Motor neuron (in vitro differentiated cells): ENCODE data around the gene HEATR3. TPM values are rescaled to one million over a fixed set of nuclear protein-coding genes. Genes with fewer than 3 reads are reported as not detected.

Source experiments
- ATAC-seq, 8 experiments: fragments of 200-7000 bp; cut with Tn5 transposase; replicated peaks in 6 of 8; 2 replicates each; pipeline ENCODE4 v1.8.0; 2021; ENCODE audit warnings: mild to moderate bottlenecking in 8 of 8, moderate library complexity in 8 of 8
- H3K27ac ChIP-seq, 2 donors: fragments of 250-450 bp; sonication (Bioruptor Pico); 2 replicates each; pipeline ENCODE4 v1.9.0; 2021; ENCODE audit warnings: antibody characterized with exemption in 2 of 2, mild to moderate bottlenecking in 2 of 2, moderate library complexity in 1 of 2
- H3K4me1 ChIP-seq, 2 donors: fragments of 250-450 bp; sonication (Bioruptor Pico); replicated peaks in 1 of 2; 2 replicates each; pipeline ENCODE4 v1.6.1; 2021; ENCODE audit warnings: antibody characterized with exemption in 2 of 2, mild to moderate bottlenecking in 2 of 2, moderate library complexity in 1 of 2
- H3K4me3 ChIP-seq, 5 donors: fragments of 250-450 bp; sonication (Bioruptor Pico); 2 replicates each; pipeline ENCODE4 v1.9.0; 2021; ENCODE audit warnings: antibody characterized with exemption in 5 of 5, mild to moderate bottlenecking in 5 of 5, moderate library complexity in 4 of 5
- WGBS, 10 experiments: fragments of 450-650 bp; shearing (Covaris generic); methylation state at CpG; one replicate each; pipeline ENCODE4 v1.0.0; 2022; 5-methylcytosine and 5-hydroxymethylcytosine counted together
- in situ Hi-C, 9 experiments: fragments of 400-800 bp; cut with MboI; loops; one replicate each; pipeline ENCODE4 v1.15.0; 2021; ENCODE audit warnings: low sequenced_read_pairs in 9 of 9, low pct_unique_long_range_greater_than_20kb in 2 of 9; ENCODE audit not compliant: unreplicated experiment in 9 of 9
- total RNA-seq, 8 experiments: library from RNA; unstranded; fragments of 300-600 nt; gene quantifications; 2 replicates each; pipeline versions ENCODE4 v1.2.3 to v1.2.4, GENCODE V29; 2022

Gene HEATR3
- total RNA-seq, 8 experiments from 2014 or later: 8.4 to 20.3 (median 13.7) TPM

DNA sequence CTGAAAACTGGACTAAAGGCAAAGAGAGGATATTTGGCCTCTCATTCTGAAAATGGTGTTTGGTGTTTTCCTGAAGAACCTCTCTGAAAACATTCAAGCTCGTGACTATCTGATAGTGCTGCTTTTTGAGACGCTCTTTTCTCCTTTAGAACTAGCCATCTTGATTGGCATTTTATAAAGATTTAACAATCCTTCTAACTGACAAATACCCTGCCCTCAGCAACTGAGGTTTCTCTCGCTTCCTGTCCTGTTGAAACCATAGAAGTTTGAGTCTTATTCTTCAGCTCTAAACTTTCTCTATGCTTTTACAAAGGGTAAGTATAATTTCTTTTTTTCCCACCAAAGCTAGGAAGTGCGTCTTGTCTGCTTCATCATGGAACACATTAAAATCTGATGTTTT is 27.5 kb upstream of the HEATR3 start:
- ATAC-seq: no peak
- no peaks in the 10 kb centered on the region for H3K4me1 ChIP-seq
- no peak overlapping the region for H3K27ac ChIP-seq
- in situ Hi-C loops: loop anchor here in 1 of 9 experiments (25.0 kb wide), 1 partner anchor 174 kb away; no protein-coding TSS in a partner anchor
- WGBS, 10 experiments: 75 to 100% (median 94%) methylated on average over 1 to 4 of the region's 4 CpGs
- no peak overlapping the region for H3K4me3 ChIP-seq

GRCh38 chr16:50038756-50039529 is 26.8 kb upstream of the HEATR3 start:
- H3K27ac ChIP-seq: no peak overlapping the region
- ATAC-seq: peak in 2 of 8 experiments; percentile 92 to 93
- H3K4me1 ChIP-seq: no peaks in the 10 kb centered on the region
- in situ Hi-C loops: loop anchor here in 1 of 9 experiments (25.0 kb wide), 1 partner anchor 173 kb away; no protein-coding TSS in a partner anchor
- no peak overlapping the region for H3K4me3 ChIP-seq
- WGBS, 10 experiments: 27 to 77% (median 53%) methylated on average over 2 to 5 of the region's 5 CpGs; no CpG with 5 or more reads in 1 of the 10 experiments

DNA sequence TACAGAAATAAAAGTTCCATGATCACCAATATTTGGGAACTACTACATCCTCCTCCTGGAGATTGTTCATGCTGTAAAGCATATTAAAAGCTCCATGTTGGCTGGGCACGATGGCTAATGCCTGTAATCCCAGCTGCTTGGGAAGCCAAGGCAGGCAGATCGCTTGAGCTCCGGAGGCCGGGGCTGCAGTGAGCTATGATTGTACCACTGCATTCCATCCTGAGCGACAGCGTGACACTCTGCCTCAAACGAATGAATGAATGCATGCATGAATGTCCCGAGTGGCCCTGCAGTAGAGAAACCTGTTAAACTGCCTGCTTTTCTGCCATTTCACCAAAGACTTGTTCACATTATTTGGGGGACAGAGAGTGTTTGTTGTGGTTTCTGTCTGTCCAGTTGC is 25.8 kb upstream of the HEATR3 start:
- in situ Hi-C loops: loop anchor here in 1 of 9 experiments (25.0 kb wide), 1 partner anchor 172 kb away; no protein-coding TSS in a partner anchor
- no peak overlapping the region for H3K27ac ChIP-seq
- WGBS, 10 experiments: 15 to 87% (median 70%) methylated on average over 2 to 7 of the region's 8 CpGs; no CpG with 5 or more reads in 2 of the 10 experiments
- H3K4me1 ChIP-seq: no peaks in the 10 kb centered on the region
- ATAC-seq: no peak
- H3K4me3 ChIP-seq: no peak overlapping the region

DNA sequence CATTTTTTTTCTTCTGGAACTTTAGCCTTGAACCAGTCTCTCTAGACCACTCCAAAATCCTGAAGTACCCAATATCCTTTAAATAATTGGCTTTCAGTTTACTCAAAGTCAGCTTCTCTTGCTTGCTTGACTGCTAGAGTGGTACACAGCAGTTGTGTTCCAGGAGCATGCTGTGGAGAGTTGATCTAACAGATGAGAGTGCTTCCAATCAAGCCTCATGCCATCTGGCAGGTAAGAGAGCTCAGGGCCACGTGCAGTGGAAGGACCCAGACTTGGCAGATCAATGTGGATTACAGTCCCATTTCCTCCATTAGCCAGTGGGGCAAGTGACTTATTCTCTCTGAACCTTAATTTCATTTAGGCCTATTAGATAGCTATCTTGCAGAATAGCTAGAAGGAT is 25.1 kb upstream of the HEATR3 start:
- no peak for ATAC-seq
- in situ Hi-C loops: loop anchor here in 1 of 9 experiments (25.0 kb wide), 1 partner anchor 172 kb away; no protein-coding TSS in a partner anchor

DNA sequence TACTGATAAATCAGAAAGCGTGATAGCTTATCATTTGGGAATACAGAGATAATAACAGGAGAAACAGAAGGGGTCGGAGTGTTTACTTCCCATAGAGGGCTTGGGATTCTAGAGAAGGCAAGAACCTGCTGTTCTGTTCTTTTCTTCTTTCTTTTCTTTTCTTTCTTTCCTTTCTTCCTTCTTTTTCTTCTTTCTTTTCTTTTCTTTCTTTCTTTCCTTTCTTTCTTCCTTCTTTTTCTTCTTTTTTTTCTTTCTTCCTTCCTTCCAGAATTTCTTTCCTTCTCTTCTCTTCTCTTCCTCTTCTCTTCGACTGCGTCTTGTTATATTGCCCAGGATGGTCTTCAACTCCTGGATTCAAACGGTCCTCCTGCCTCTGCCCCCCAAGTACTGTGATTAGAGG is 22.4 kb upstream of the HEATR3 start:
- Histone ChIP-seq H3K4me3 (no peak overlapping the region), H3K4me1 (peaks cover 0 to 7% of the 10 kb centered on the region in 2 donors), H3K27ac (no peak overlapping the region)
- WGBS, 10 experiments: 72 to 97% (median 87%) methylated on average over 3 to 5 of the region's 5 CpGs
- no peak for ATAC-seq
- in situ Hi-C loops: loop anchor here in 1 of 9 experiments (25.0 kb wide), 1 partner anchor 169 kb away; no protein-coding TSS in a partner anchor

More for the DNA sequence above, 25.1 kb upstream of the HEATR3 start:
- 0 to 83% (median 44%) methylated on average over 1 of the region's 1 CpG; no CpG with 5 or more reads in 3 of the 10 experiments for WGBS, 10 experiments
- Histone ChIP-seq H3K27ac (no peak overlapping the region), H3K4me1 (no peaks in the 10 kb centered on the region), H3K4me3 (no peak overlapping the region)

- peak in 1 of 8 experiments; percentile 14 for ATAC-seq
- Histone ChIP-seq H3K4me1 (peaks cover 0 to 7% of the 10 kb centered on the region in 2 donors), H3K4me3 (no peak overlapping the region), H3K27ac (no peak overlapping the region)
- 6 to 100% (median 83%) methylated on average over 1 to 4 of the region's 4 CpGs; no CpG with 5 or more reads in 1 of the 10 experiments for WGBS, 10 experiments
- in situ Hi-C loops: loop anchor here in 1 of 9 experiments (25.0 kb wide), 1 partner anchor 167 kb away; no protein-coding TSS in a partner anchor
Measured at GRCh38 chr16:50045412-50045811, 20.4 kb upstream of the HEATR3 start.

DNA sequence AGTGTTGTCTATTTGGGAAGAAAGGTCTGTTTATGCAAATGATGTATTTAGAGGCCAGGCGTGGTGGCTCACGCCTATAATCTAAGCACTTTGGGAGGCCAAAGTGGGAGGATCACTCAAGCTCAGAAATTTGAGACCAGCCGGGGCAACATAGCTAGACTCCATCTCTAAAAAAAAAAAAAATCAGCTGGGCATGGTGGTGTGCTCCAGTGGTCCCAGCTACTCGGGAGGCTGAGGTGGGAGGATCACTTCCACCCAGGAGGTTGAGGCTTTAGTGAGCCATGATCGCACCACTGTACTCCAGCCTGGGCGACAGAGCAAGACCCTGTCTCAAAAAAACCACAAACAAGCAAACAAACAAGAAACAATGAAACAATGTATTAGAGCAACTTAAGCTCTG is 18.9 kb upstream of the HEATR3 start:
- no peak overlapping the region for H3K4me3 ChIP-seq
- 61 to 100% (median 88%) methylated on average over 1 to 6 of the region's 6 CpGs; no CpG with 5 or more reads in 1 of the 10 experiments for WGBS, 10 experiments
- in situ Hi-C loops: loop anchor here in 1 of 9 experiments (25.0 kb wide), 1 partner anchor 165 kb away; no protein-coding TSS in a partner anchor
- ATAC-seq: no peak
- H3K4me1 ChIP-seq: peaks cover 0 to 7% of the 10 kb centered on the region in 2 donors
- no peak overlapping the region for H3K27ac ChIP-seq

DNA sequence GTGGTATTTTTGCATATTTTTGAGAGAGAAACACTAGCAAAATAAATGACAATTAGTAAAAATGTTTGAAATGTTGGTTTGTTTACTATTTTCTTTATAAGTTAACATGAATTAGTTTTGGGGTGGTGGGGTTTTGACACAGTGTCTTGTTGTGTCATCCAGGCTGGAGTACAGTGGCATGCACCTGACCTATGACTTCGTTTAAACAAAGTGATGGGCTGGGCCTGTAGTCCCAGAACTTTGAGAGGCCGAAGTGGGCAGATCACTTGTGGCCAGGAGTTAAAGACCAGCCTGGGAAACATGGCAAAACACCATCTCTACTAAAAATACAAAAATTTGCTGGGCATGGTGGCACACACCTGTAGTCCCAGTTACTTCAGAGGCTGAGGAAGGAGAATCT is 17.9 kb upstream of the HEATR3 start:
- in situ Hi-C loops: loop anchor here in 1 of 9 experiments (25.0 kb wide), 1 partner anchor 164 kb away; no protein-coding TSS in a partner anchor
- no peak for ATAC-seq
- Histone ChIP-seq H3K4me1 (peaks cover 0 to 7% of the 10 kb centered on the region in 2 donors), H3K4me3 (no peak overlapping the region), H3K27ac (no peak overlapping the region)
- WGBS, 10 experiments: 14 to 83% (median 40%) methylated on average over 1 to 2 of the region's 2 CpGs; no CpG with 5 or more reads in 5 of the 10 experiments

DNA sequence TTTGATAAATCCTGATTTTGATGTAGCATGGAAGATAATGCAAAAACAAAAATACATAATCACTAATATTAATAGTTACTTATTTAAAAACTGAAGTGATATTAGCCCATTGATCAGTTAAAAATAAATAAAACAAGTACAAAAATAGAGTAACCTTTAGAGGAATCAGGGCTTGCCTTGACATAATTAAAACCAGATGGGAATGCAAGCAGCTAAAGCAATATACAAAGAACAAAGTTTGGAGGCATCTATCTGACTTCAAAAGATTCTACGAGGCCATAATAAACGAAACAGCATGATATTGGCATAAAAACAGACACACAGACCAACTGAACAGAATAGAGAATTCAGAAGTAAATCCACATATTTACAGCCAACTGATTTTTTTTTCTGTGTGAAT is 15.0 kb upstream of the HEATR3 start:
- in situ Hi-C loops: no loop called here
- no peak overlapping the region for H3K4me3 ChIP-seq
- H3K4me1 ChIP-seq: peaks cover 0 to 7% of the 10 kb centered on the region in 2 donors
- peak in 1 of 8 experiments; percentile 18 for ATAC-seq
- 0 to 81% (median 53%) methylated on average over 1 to 2 of the region's 2 CpGs; no CpG with 5 or more reads in 2 of the 10 experiments for WGBS, 10 experiments
- no peak overlapping the region for H3K27ac ChIP-seq

- ATAC-seq: no peak
- Histone ChIP-seq H3K27ac (no peak overlapping the region), H3K4me1 (no peaks in the 10 kb centered on the region), H3K4me3 (no peak overlapping the region)
- WGBS, 10 experiments: 40 to 100% (median 77%) methylated on average over 1 to 4 of the region's 4 CpGs
- in situ Hi-C loops: no loop called here
Measured at GRCh38 chr16:50056226-50056625, 9.5 kb upstream of the HEATR3 start.

DNA sequence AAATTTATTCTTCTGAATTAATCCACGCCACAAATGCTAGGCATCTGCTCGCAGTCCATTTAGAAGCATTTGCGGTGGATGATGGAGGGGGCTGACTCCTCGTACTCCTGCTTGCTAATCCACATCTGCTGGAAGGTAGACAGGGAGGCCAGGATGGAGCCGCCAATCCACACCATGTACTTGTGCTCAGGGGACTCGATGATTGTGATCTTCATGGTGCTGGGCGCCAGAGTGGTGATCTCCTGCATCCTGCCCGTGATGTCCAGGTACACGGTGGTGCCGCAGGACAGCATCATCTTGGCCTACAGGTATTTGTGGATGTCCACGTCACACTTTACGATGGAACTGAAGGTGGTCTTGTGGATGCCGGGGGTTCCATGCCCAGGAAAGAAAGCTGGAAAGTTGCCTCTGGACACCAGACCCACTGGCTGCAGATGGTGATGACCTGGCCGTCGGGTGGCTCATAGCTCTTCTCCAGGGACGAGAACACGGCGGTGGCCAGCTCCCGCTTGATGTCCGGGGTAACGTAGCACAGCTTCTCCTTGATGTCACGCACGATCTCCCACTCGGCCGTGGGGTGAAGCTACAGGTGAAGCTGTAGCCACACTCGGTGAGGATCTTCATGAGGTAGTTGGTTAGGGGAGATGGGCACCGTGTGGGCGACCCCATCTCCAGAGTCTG is 7.5 kb upstream of the HEATR3 start:
- 48 to 100% (median 73%) methylated on average over 1 to 7 of the region's 28 CpGs; no CpG with 5 or more reads in 2 of the 10 experiments for WGBS, 10 experiments
- H3K27ac ChIP-seq: no peak overlapping the region
- in situ Hi-C loops: no loop called here
- no peaks in the 10 kb centered on the region for H3K4me1 ChIP-seq
- no peak overlapping the region for H3K4me3 ChIP-seq
- ATAC-seq: no peak

- no peak for ATAC-seq
- H3K4me3 ChIP-seq: no peak overlapping the region
- H3K4me1 ChIP-seq: no peaks in the 10 kb centered on the region
- no peak overlapping the region for H3K27ac ChIP-seq
- in situ Hi-C loops: no loop called here
- 33 to 90% (median 69%) methylated on average over 1 to 7 of the region's 10 CpGs; no CpG with 5 or more reads in 4 of the 10 experiments for WGBS, 10 experiments
Measured at GRCh38 chr16:50059111-50059510, 6.7 kb upstream of the HEATR3 start.

- Histone ChIP-seq H3K4me1 (no peaks in the 10 kb centered on the region), H3K4me3 (no peak overlapping the region), H3K27ac (no peak overlapping the region)
- ATAC-seq: peak in 1 of 8 experiments; percentile 17
- in situ Hi-C loops: no loop called here
- WGBS, 10 experiments: 62 to 86% (median 71%) methylated on average over 1 to 3 of the region's 3 CpGs; no CpG with 5 or more reads in 6 of the 10 experiments
Measured at GRCh38 chr16:50059669-50060068, 6.1 kb upstream of the HEATR3 start.
